Stomach (tissue), 9 donors: ENCODE data around the gene NCOA1. TPM values are rescaled to one million over a fixed set of nuclear protein-coding genes. Genes with fewer than 3 reads are reported as not detected.
A peak's percentile ranks its signal among the peaks of the same experiment; 100 is the strongest.

Experiments used
- DNase-seq, 2 donors: peaks; one replicate each; pipeline versions ENCODE4 v3.0.0 to v3.0.0-alpha.2; 2013 to 2019
- H3K27ac ChIP-seq, 5 donors: fragments of 200-600 bp in 4 of 5; sonication (generic) in 4 of 5; one replicate each; pipeline ENCODE4 v1.5.1; 2013 to 2019; ENCODE audit warnings: mild to moderate bottlenecking in 1 of 5, moderate library complexity in 1 of 5
- H3K27me3 ChIP-seq, 3 donors: fragments of 200-600 bp; sonication (generic); one replicate each; pipeline ENCODE4 v1.5.1; 2017 to 2019; ENCODE audit warnings: mixed run types in 1 of 3
- H3K36me3 ChIP-seq, 4 donors: fragments of 200-600 bp; sonication (generic); 1 replicate in 3 of 4; 2 replicates in 1 of 4; pipeline ENCODE4 v1.5.1; 2016 to 2019
- H3K4me1 ChIP-seq, 4 donors: fragments of 200-600 bp; sonication (generic); one replicate each; pipeline ENCODE4 v1.5.1; 2016 to 2019
- H3K4me3 ChIP-seq, 4 donors: fragments of 200-600 bp; sonication (generic) in 3 of 4; one replicate each; pipeline ENCODE4 v1.5.1; 2016 to 2019; ENCODE audit warnings: mild to moderate bottlenecking in 1 of 4
- H3K9me3 ChIP-seq, 4 donors: fragments of 200-600 bp; sonication (generic); one replicate each; pipeline ENCODE4 v1.5.1; 2016 to 2019
- EP300 ChIP-seq: sonication (generic); formaldehyde crosslinking; IDR thresholded peaks from one replicate; pipeline ENCODE4 v1.6.1; 2017; ENCODE audit warnings: antibody characterized with exemption
- POLR2A ChIP-seq, 4 donors: fragments of 450-650 bp; IDR thresholded peaks; one replicate each; pipeline ENCODE4 v1.6.1; 2016; ENCODE audit warnings: antibody characterized with exemption in 4 of 4, control low read depth in 2 of 4, mild to moderate bottlenecking in 1 of 4, moderate library complexity in 1 of 4
- POLR2AphosphoS5 ChIP-seq, 3 donors: sonication (generic); formaldehyde crosslinking; IDR thresholded peaks; one replicate each; pipeline ENCODE4 v1.6.1; 2016; ENCODE audit warnings: antibody characterized with exemption in 3 of 3
- WGBS, 5 donors: extraction: QIAGEN DNeasy Blood & Tissue Kit in 3 of 5; methylation state at CpG; one replicate each; pipeline versions ENCODE4 v1.1.5 to v1.1.7; 2013 to 2018; 5-methylcytosine and 5-hydroxymethylcytosine counted together
- intact Hi-C: fragments of 100-400 bp; cut with DNase I; formaldehyde crosslinking; loops from one replicate; pipeline ENCODE4 v1.15.1; 2023; ENCODE audit warnings: low total_unique reads
- polyA plus RNA-seq, 3 donors: library from polyadenylated mRNA; stranded (reverse); fragments of 200-250 nt; gene quantifications; one replicate each; pipeline ENCODE4 v1.2.3, GENCODE V29; 2013
- total RNA-seq, 5 donors: library from RNA; depleted of rRNA; stranded (reverse); fragments of >200 nt; gene quantifications; one replicate each; pipeline versions ENCODE4 v1.1.0 to v1.2.3, GENCODE V29; 2014 to 2016
- TF ChIP-seq, protein P1 (sequence below), 7 experiments: fragments of 450-650 bp in 4 of 7; fragments of 200-600 bp in 3 of 7; sonication (generic) in 3 of 7; IDR thresholded peaks; one replicate each; pipeline ENCODE4 v1.5.1; 2016 to 2019; ENCODE audit warnings: antibody characterized with exemption in 7 of 7, control low read depth in 2 of 7, mild to moderate bottlenecking in 1 of 7
- donor health status: healthy with polysubstance abuse.
- donor health status: Bipolar disorder and iron deficiency.
- donor health status: healthy.

NCOA1 gene
- total and polyA plus RNA-seq, 8 donors, result 7.3 to 223 (median 34.8) TPM

DNA sequence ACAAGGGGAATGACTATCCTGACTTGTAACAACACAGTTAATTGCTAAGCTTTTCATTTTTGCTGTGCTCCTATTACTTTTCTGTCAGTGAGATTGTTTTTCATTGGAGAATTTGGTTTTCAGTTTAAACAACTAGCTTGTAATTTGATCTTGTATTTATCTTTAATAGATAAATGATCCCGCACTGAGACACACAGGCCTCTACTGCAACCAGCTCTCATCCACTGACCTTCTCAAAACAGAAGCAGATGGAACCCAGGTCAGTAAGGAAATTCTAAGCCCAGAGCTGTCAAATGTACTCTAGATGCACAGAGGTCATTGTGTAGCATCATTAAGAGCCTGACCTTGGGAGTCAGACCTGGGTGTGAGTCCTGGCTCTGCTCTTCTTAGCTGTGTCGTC lies 271.5 kb downstream of the NCOA1 start:
- no peaks in the 10 kb centered on the region for H3K27me3 ChIP-seq
- TF ChIP-seq POLR2A (IDR thresholded peaks at IDR 0.05), result no peak
- no peak for TF ChIP-seq POLR2AphosphoS5 (IDR thresholded peaks at IDR 0.05)
- TF ChIP-seq EP300, result no peak
- no peaks in the 10 kb centered on the region for H3K4me1 ChIP-seq
- no peak overlapping the region for H3K27ac ChIP-seq
- WGBS, 5 donors, result 48 to 66% (median 54%) methylated on average over 2 of the region's 2 CpGs
- H3K9me3 ChIP-seq, result no peaks in the 10 kb centered on the region
- intact Hi-C loops, result no loop called here
- DNase-seq, result no peak
- peaks cover 19 to 96% (median 91%) of the 10 kb centered on the region in 4 donors for H3K36me3 ChIP-seq
- no peak overlapping the region for H3K4me3 ChIP-seq

DNA sequence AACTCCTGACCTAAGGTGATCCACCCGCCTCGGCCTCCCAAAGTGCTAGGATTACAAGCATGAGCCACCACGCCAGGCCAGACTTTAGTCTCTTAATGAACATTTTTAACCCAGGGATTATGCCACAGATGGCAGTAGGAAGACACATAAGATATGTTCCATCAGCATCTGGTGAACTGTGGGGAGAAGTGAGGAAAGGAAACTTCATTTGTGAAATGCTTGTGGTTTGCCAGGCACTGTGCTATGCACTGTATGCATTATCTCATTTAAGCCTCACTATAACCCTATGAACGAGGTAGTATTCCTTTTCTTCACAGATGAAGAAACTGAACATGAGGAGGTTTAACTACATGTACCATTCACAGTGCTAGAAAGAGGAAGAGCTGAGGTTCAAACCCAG lies 272.8 kb downstream of the NCOA1 start:
- TF ChIP-seq POLR2AphosphoS5 (IDR thresholded peaks at IDR 0.05) (no peak), POLR2A (IDR thresholded peaks at IDR 0.05) (no peak), EP300 (no peak)
- TF ChIP-seq, protein P1, sequence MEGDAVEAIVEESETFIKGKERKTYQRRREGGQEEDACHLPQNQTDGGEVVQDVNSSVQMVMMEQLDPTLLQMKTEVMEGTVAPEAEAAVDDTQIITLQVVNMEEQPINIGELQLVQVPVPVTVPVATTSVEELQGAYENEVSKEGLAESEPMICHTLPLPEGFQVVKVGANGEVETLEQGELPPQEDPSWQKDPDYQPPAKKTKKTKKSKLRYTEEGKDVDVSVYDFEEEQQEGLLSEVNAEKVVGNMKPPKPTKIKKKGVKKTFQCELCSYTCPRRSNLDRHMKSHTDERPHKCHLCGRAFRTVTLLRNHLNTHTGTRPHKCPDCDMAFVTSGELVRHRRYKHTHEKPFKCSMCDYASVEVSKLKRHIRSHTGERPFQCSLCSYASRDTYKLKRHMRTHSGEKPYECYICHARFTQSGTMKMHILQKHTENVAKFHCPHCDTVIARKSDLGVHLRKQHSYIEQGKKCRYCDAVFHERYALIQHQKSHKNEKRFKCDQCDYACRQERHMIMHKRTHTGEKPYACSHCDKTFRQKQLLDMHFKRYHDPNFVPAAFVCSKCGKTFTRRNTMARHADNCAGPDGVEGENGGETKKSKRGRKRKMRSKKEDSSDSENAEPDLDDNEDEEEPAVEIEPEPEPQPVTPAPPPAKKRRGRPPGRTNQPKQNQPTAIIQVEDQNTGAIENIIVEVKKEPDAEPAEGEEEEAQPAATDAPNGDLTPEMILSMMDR (IDR thresholded peaks at IDR 0.05), result no peak

DNA sequence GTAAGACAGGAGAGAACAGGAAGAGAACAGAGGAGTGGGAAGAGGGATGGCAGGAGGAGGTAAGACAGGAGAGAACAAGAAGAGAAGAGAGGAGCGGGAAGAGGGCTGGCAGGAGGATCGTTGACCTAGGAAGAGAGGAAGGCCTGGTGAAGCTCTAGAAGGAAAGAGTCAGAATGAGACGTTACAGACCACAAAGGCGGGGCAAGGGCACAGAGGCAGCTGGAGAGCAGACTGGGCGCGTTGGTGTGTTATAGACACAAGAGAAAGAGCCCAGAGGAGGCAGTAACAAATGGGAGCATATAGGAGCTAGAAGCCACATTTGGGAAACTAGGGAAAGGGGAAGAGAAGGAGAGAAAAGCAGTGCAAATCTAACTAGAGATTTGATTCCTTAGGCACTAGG lies 275.6 kb downstream of the NCOA1 start:
- Histone ChIP-seq H3K27me3 (no peaks in the 10 kb centered on the region), H3K4me3 (no peak overlapping the region), H3K9me3 (no peaks in the 10 kb centered on the region), H3K27ac (no peak overlapping the region), H3K4me1 (no peaks in the 10 kb centered on the region), H3K36me3 (peaks cover 21 to 90% (median 84%) of the 10 kb centered on the region in 4 donors)
- 63 to 80% (median 76%) methylated on average over 6 of the region's 6 CpGs for WGBS, 5 donors
- no peak for TF ChIP-seq EP300
- no peak for DNase-seq
- intact Hi-C loops, result no loop called here

More for the DNA sequence above, 272.8 kb downstream of the NCOA1 start:
- H3K4me1 ChIP-seq, result no peaks in the 10 kb centered on the region
- 91 to 97% (median 95%) methylated on average over 4 of the region's 4 CpGs for WGBS, 5 donors
- DNase-seq, result no peak
- H3K27me3 ChIP-seq, result no peaks in the 10 kb centered on the region
- no peaks in the 10 kb centered on the region for H3K9me3 ChIP-seq
- H3K4me3 ChIP-seq, result no peak overlapping the region
- no peak overlapping the region for H3K27ac ChIP-seq
- intact Hi-C loops, result no loop called here
- H3K36me3 ChIP-seq, result peaks cover 17 to 96% (median 91%) of the 10 kb centered on the region in 4 donors

DNA sequence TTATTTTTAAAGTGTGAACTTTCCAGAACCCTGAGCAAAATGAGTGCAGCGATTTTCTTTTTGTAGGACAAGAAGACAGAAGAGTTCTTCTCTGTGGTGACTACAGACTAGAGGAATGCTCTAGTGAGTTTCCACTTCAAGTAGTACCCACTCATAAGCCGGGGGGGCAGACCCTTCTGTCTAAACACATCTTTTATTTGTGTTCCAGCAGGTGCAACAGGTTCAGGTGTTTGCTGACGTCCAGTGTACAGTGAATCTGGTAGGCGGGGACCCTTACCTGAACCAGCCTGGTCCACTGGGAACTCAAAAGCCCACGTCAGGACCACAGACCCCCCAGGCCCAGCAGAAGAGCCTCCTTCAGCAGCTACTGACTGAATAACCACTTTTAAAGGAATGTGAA lies 277.0 kb downstream of the NCOA1 start:
- H3K4me1 ChIP-seq, result no peaks in the 10 kb centered on the region
- no peak overlapping the region for H3K27ac ChIP-seq
- no peak for TF ChIP-seq POLR2A (IDR thresholded peaks at IDR 0.05)
- TF ChIP-seq, protein P1 (IDR thresholded peaks at IDR 0.05), result no peak
- TF ChIP-seq EP300, result no peak
- TF ChIP-seq POLR2AphosphoS5 (IDR thresholded peaks at IDR 0.05), result no peak
- H3K4me3 ChIP-seq, result no peak overlapping the region
- no peak for DNase-seq
- intact Hi-C loops, result no loop called here
- no peaks in the 10 kb centered on the region for H3K9me3 ChIP-seq
- WGBS, 5 donors, result 82 to 92% (median 86%) methylated on average over 5 of the region's 5 CpGs
- H3K27me3 ChIP-seq, result no peaks in the 10 kb centered on the region
- peaks cover 15 to 76% (median 70%) of the 10 kb centered on the region in 4 donors for H3K36me3 ChIP-seq

DNA sequence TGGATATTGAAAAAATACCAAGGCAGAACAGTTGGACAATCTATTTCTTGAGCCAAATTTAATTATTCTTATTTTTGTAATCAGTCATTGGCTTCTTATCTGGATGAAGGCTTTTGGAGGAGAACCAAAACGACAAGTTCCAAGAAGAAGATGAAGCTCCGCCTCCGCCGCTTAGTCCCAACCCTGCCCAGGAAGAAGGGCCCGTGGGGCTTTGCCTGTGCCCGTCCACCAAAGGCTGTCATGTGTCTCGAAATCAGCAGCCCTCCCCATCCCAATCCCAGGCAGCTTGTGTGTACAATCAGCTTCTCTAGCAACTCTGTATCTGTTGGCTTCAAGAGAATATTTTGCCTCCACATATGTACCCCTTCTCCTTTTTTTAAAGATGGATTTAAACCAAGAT lies 277.5 kb downstream of the NCOA1 start:
- intact Hi-C loops, result no loop called here

More for the DNA sequence above, 277.5 kb downstream of the NCOA1 start:
- H3K27me3 ChIP-seq, result no peaks in the 10 kb centered on the region
- H3K4me3 ChIP-seq, result no peak overlapping the region
- WGBS, 5 donors, result 80 to 84% (median 83%) methylated on average over 7 of the region's 7 CpGs
- peak in 1 of 2 donors; percentile 28 for DNase-seq
- H3K36me3 ChIP-seq, result peaks cover 14 to 70% (median 64%) of the 10 kb centered on the region in 4 donors
- H3K27ac ChIP-seq, result no peak overlapping the region
- H3K4me1 ChIP-seq, result no peaks in the 10 kb centered on the region
- no peak for TF ChIP-seq POLR2A (IDR thresholded peaks at IDR 0.05)
- no peak for TF ChIP-seq EP300
- TF ChIP-seq, protein P1 (IDR thresholded peaks at IDR 0.05), result no peak
- TF ChIP-seq POLR2AphosphoS5 (IDR thresholded peaks at IDR 0.05), result no peak
- no peaks in the 10 kb centered on the region for H3K9me3 ChIP-seq
